ENCODE measurements around the gene CDSN.
"Not testable (repeated sequence)": the region's sequence is repeated elsewhere in the genome, so short reads cannot be mapped to it uniquely, and the experiment has no call there.

CDSN gene

GRCh38 chr6:31120151-31120915 is at the start of gene CDSN:
Gene CDSN (minus strand): TSS chr6:31120446. CDS start chr6:31120419, 27 bp downstream.
- no peak for DNase-seq (ENCODE audit: low read depth in 2 of 2)

- DNase-seq (ENCODE audit: low read depth in 2 of 2), result no peak
Measured at GRCh38 chr6:31169123-31169857, 49.0 kb upstream of the CDSN start.

GRCh38 chr6:31168606-31169005 is 48.4 kb upstream of the CDSN start:
- no peak for DNase-seq (ENCODE audit: low read depth in 2 of 2)

GRCh38 chr6:31165986-31166385 is 45.7 kb upstream of the CDSN start:
- DNase-seq (ENCODE audit: low read depth in 2 of 2), result no peak

- DNase-seq (ENCODE audit: low read depth in 2 of 2), result not testable (repeated sequence)
Measured at GRCh38 chr6:31165064-31165832, 45.0 kb upstream of the CDSN start.

- not testable (repeated sequence) for DNase-seq (ENCODE audit: low read depth in 2 of 2)
Measured at GRCh38 chr6:31164475-31165063, 44.3 kb upstream of the CDSN start.

- no peak for DNase-seq (ENCODE audit: low read depth in 2 of 2)
Measured at GRCh38 chr6:31163922-31164321, 43.7 kb upstream of the CDSN start.

- DNase-seq (ENCODE audit: low read depth in 2 of 2), result no peak
Measured at GRCh38 chr6:31162463-31163165, 42.4 kb upstream of the CDSN start.

GRCh38 chr6:31161216-31162126 is 41.2 kb upstream of the CDSN start:
- DNase-seq (ENCODE audit: low read depth in 2 of 2), result no peak

- DNase-seq (ENCODE audit: low read depth in 2 of 2), result peak; percentile 11 to 19
Measured at GRCh38 chr6:31158863-31159855, 38.9 kb upstream of the CDSN start.

- peak; percentile 97 to 98 for DNase-seq (ENCODE audit: low read depth in 2 of 2)
Measured at GRCh38 chr6:31158140-31158862, 38.1 kb upstream of the CDSN start, which contains the start of gene TCF19. Gene TCF19 (plus strand): TSS chr6:31158589. CDS start chr6:31159470, 881 bp downstream.

- DNase-seq (ENCODE audit: low read depth in 2 of 2), result no peak
Measured at GRCh38 chr6:31157513-31158139, 37.4 kb upstream of the CDSN start, which contains the start of gene CCHCR1. Gene CCHCR1 (minus strand): TSS chr6:31157802. CDS start chr6:31157600, 202 bp downstream.

- no peak for DNase-seq (ENCODE audit: low read depth in 2 of 2)
Measured at GRCh38 chr6:31156641-31157040, 36.4 kb upstream of the CDSN start.

GRCh38 chr6:31154436-31154835 is 34.2 kb upstream of the CDSN start:
- no peak for DNase-seq (ENCODE audit: low read depth in 2 of 2)

GRCh38 chr6:31152781-31153180 is 32.5 kb upstream of the CDSN start:
- DNase-seq (ENCODE audit: low read depth in 2 of 2), result no peak

GRCh38 chr6:31149827-31150447 is 29.7 kb upstream of the CDSN start:
- DNase-seq (ENCODE audit: low read depth in 2 of 2), result no peak

- DNase-seq (ENCODE audit: low read depth in 2 of 2), result no peak
Measured at GRCh38 chr6:31145386-31145785, 25.1 kb upstream of the CDSN start.

Measured in stimulated activated CD4-positive, alpha-beta T cell treated with anti-CD3 and anti-CD28 coated beads, Interleukin-4, amount 100 ng/mL, for 48 hours (primary cell).